HCT116 (cell line): ENCODE results near the gene SLC6A18. TPM values are rescaled to one million over a fixed set of nuclear protein-coding genes. Genes with fewer than 3 reads are reported as not detected.
A peak's percentile ranks its signal among the peaks of the same experiment; 100 is the strongest.

Experiments
- ATAC-seq: fragments of 200-7000 bp; cut with Tn5 transposase; 2 replicates; pipeline ENCODE4 v1.9.1; 2020; ENCODE audit warnings: mild to moderate bottlenecking, moderate library complexity
- BruUV-seq: library from RNA; stranded (reverse); fragments of 400-500 nt; replicated peaks from 2 replicates; lab custom pipeline; 2021; lab: Mats Ljungman, UMichigan
- CTCF ChIA-PET: fragments of 300-600 bp; sonication (Branson Sonifier 250); formaldehyde crosslinking; loops from one replicate; lab custom pipeline; 2021; ENCODE audit warnings: antibody characterized with exemption; lab: Charles Lee
- POLR2A ChIA-PET: fragments of 300-600, 350-600 bp; sonication (Branson Sonifier 250); formaldehyde crosslinking; loops from one replicate; lab custom pipeline; 2021; ENCODE audit warnings: antibody characterized with exemption; lab: Charles Lee
- RAD21 ChIA-PET, 2 experiments: fragments of 300-600 bp; sonication (Branson Sonifier 250); formaldehyde crosslinking; loops; one replicate each; lab custom pipeline; 2023; ENCODE audit warnings: low total read pairs in 2 of 2; ENCODE audit not compliant: uncharacterized antibody in 2 of 2, unreplicated experiment in 2 of 2, low non-redundant PET in 1 of 2; lab: Charles Lee
- DNase-seq: peaks from one replicate; pipeline ENCODE4 v3.0.0-alpha.2; 2010; ENCODE audit warnings: low read depth, low spot score
- H2AFZ ChIP-seq: fragments of 200-600 bp; shearing (Covaris generic), sonication (generic); 2 replicates; pipeline ENCODE4 v1.6.1; 2017; ENCODE audit warnings: low read depth, mixed run types, mixed read lengths, antibody characterized with exemption, low read length; ENCODE audit not compliant: poor library complexity, severe bottlenecking
- H3K27ac ChIP-seq: 2 replicates; pipeline ENCODE4 v1.5.1; 2012; ENCODE audit warnings: low read depth, low read length
- H3K27me3 ChIP-seq: fragments of 200-600 bp; sonication (generic); 2 replicates; pipeline ENCODE4 v1.6.1; 2016; ENCODE audit warnings: mixed run types, low read length, mixed read lengths; ENCODE audit not compliant: insufficient read depth
- H3K36me3 ChIP-seq, 2 experiments: fragments of 200-500 bp in 1 of 2; fragments of 200-600 bp in 1 of 2; sonication (Bioruptor generic) in 1 of 2; sonication (generic) in 1 of 2; 2 replicates each; pipeline versions ENCODE4 v1.5.1 to v1.6.1; 2014 to 2016; ENCODE audit warnings: low read length in 2 of 2, inconsistent platforms in 1 of 2, mixed read lengths in 1 of 2, mixed run types in 1 of 2; ENCODE audit not compliant: insufficient read depth in 2 of 2, control insufficient read depth in 1 of 2
- H3K4me1 ChIP-seq, 2 experiments: fragments of 200-600 bp in 1 of 2; sonication (generic) in 1 of 2; 2 replicates each; pipeline versions ENCODE4 v1.5.1 to v1.6.1; 2012 to 2017; ENCODE audit warnings: low read length in 2 of 2, inconsistent platforms in 1 of 2, mild to moderate bottlenecking in 1 of 2, mixed read lengths in 1 of 2, mixed run types in 1 of 2, moderate library complexity in 1 of 2; ENCODE audit not compliant: insufficient read depth in 2 of 2, control insufficient read depth in 1 of 2
- H3K4me2 ChIP-seq: fragments of 200-600 bp; sonication (generic); 2 replicates; pipeline ENCODE4 v1.6.1; 2017; ENCODE audit warnings: mixed run types, low read length, mixed read lengths
- H3K4me3 ChIP-seq, 2 experiments: fragments of 200-600 bp in 1 of 2; sonication (generic) in 1 of 2; replicated peaks in 1 of 2; 2 replicates each; pipeline ENCODE4 v1.5.1; 2011 to 2016; ENCODE audit warnings: low read length in 2 of 2, control low read depth in 1 of 2, low read depth in 1 of 2, mild to moderate bottlenecking in 1 of 2, mixed read lengths in 1 of 2, mixed run types in 1 of 2
- H3K79me2 ChIP-seq: fragments of 200-600 bp; sonication (generic); 2 replicates; pipeline ENCODE4 v1.6.1; 2017; ENCODE audit warnings: mild to moderate bottlenecking, mixed run types, low read length, moderate library complexity, mixed read lengths; ENCODE audit not compliant: insufficient read depth
- H3K9ac ChIP-seq: fragments of 200-600 bp; sonication (generic); 2 replicates; pipeline ENCODE4 v1.6.1; 2016; ENCODE audit warnings: low read length, mixed read lengths
- H3K9me2 ChIP-seq: fragments of 200-600 bp; sonication (generic), shearing (Covaris generic); 2 replicates; pipeline ENCODE4 v1.6.1; 2017; ENCODE audit warnings: mixed run types, mild to moderate bottlenecking, moderate library complexity; ENCODE audit not compliant: insufficient read depth
- H3K9me3 ChIP-seq, 2 experiments: fragments of 200-500 bp in 1 of 2; fragments of 200-600 bp in 1 of 2; sonication (Bioruptor generic) in 1 of 2; sonication (generic) in 1 of 2; 2 replicates each; pipeline ENCODE4 v1.6.1; 2014 to 2017; ENCODE audit warnings: low read length in 2 of 2, mixed read lengths in 2 of 2, inconsistent platforms in 1 of 2, low read depth in 1 of 2, mild to moderate bottlenecking in 1 of 2, mixed run types in 1 of 2, moderate library complexity in 1 of 2; ENCODE audit not compliant: control insufficient read depth in 1 of 2, insufficient read depth in 1 of 2
- H4K20me1 ChIP-seq: fragments of 200-600 bp; sonication (generic), shearing (Covaris generic); 2 replicates; pipeline ENCODE4 v1.6.1; 2017; ENCODE audit warnings: mixed run types, mild to moderate bottlenecking, moderate library complexity; ENCODE audit not compliant: insufficient read depth
- CBX3 ChIP-seq: IDR thresholded peaks from 2 replicates; pipeline ENCODE4 v1.6.1; 2012; ENCODE audit warnings: low read depth
- CEBPB ChIP-seq: IDR thresholded peaks from 2 replicates; pipeline ENCODE4 v1.6.1; 2012; ENCODE audit warnings: low read depth
- EGR1 ChIP-seq: IDR thresholded peaks from 2 replicates; pipeline ENCODE4 v1.6.1; 2012; ENCODE audit warnings: low read depth
- ELF1 ChIP-seq: IDR thresholded peaks from 2 replicates; pipeline ENCODE4 v1.6.1; 2012; ENCODE audit warnings: low read depth, borderline replicate concordance
- EZH2 ChIP-seq: fragments of 200-600 bp; sonication (generic); IDR thresholded peaks from 2 replicates; pipeline ENCODE4 v1.6.1; 2017; ENCODE audit warnings: antibody characterized with exemption, mixed run types
- EZH2phosphoT487 ChIP-seq: fragments of 200-600 bp; IDR thresholded peaks from 2 replicates; pipeline ENCODE4 v1.6.1; 2018; ENCODE audit warnings: antibody characterized with exemption, borderline replicate concordance
- FOSL1 ChIP-seq: IDR thresholded peaks from 2 replicates; pipeline ENCODE4 v1.6.1; 2012; ENCODE audit warnings: low read depth
- MAX ChIP-seq: IDR thresholded peaks from 2 replicates; pipeline ENCODE4 v1.6.1; 2012
- POLR2A ChIP-seq: IDR thresholded peaks from 2 replicates; pipeline ENCODE4 v1.7.0; 2011; ENCODE audit warnings: borderline replicate concordance; ENCODE audit not compliant: insufficient read depth, insufficient read length; ENCODE audit errors: extremely low read depth
- POLR2AphosphoS5 ChIP-seq: IDR thresholded peaks from 2 replicates; pipeline ENCODE4 v1.6.1; 2011; ENCODE audit warnings: mild to moderate bottlenecking, low read depth, low read length, moderate library complexity
- REST ChIP-seq: IDR thresholded peaks from 2 replicates; pipeline ENCODE4 v1.6.1; 2012; ENCODE audit warnings: low read depth
- SP1 ChIP-seq: IDR thresholded peaks from 2 replicates; pipeline ENCODE4 v1.6.1; 2012; ENCODE audit warnings: low read depth
- YY1 ChIP-seq: IDR thresholded peaks from 2 replicates; pipeline ENCODE4 v1.6.1; 2011; ENCODE audit warnings: low read length, low read depth, moderate library complexity, mild to moderate bottlenecking; ENCODE audit not compliant: insufficient replicate concordance; ENCODE audit errors: extremely low read depth
- ZFX ChIP-seq: fragments of 450-650 bp; IDR thresholded peaks from 2 replicates; pipeline ENCODE4 v1.6.1; 2017
- ZNF274 ChIP-seq: fragments of 200-500 bp; sonication (Bioruptor generic); IDR thresholded peaks from 2 replicates; pipeline ENCODE4 v1.6.1; 2014; ENCODE audit warnings: mild to moderate bottlenecking, low read depth, low read length, inconsistent platforms
- intact Hi-C: fragments of 100-400 bp; cut with micrococcal nuclease; formaldehyde crosslinking; loops from 2 replicates; pipeline ENCODE4 v1.10.0; 2022
- total RNA-seq: library from RNA; stranded (reverse); gene quantifications from one replicate; pipeline ENCODE4 v1.2.1, GENCODE V29; 2021; ENCODE audit not compliant: unreplicated experiment

Gene SLC6A18
- total RNA-seq, 1 experiment from 2014 or later, result not detected

- H3K4me3 ChIP-seq, result no peak overlapping the region
- CTCF ChIA-PET, result no interaction called here
- RAD21 ChIA-PET, result no interaction called here
- no peaks in the 10 kb centered on the region for H3K9me3 ChIP-seq
- no peak for DNase-seq
- H2AFZ ChIP-seq, result no peak overlapping the region
- intact Hi-C loops, result no loop called here
- no peaks in the 10 kb centered on the region for H3K4me1 ChIP-seq
- POLR2A ChIA-PET, result no interaction called here
- no peaks in the 10 kb centered on the region for H3K27me3 ChIP-seq
- TF ChIP-seq ELF1 (no peak), ZFX (no peak), EZH2phosphoT487 (no peak), REST (no peak), EGR1 (no peak), SP1 (no peak), EZH2 (no peak), CBX3 (no peak), FOSL1 (no peak), YY1 (no peak), MAX (no peak), POLR2A (no peak), POLR2AphosphoS5 (no peak), CEBPB (no peak), ZNF274 (no peak)
- H3K79me2 ChIP-seq, result no peaks in the 10 kb centered on the region
- no peak overlapping the region for H3K27ac ChIP-seq
- H3K9ac ChIP-seq, result no peak overlapping the region
- H3K36me3 ChIP-seq, result no peaks in the 10 kb centered on the region
- BruUV-seq, result no TSS peak
- no peaks in the 10 kb centered on the region for H4K20me1 ChIP-seq
- H3K4me2 ChIP-seq, result no peak overlapping the region
- peak; percentile 21; the same call in 1 of the 2 replicates for ATAC-seq
- H3K9me2 ChIP-seq, result no peaks in the 10 kb centered on the region
These were observed 42.4 kb upstream of the SLC6A18 start for GRCh38 chr5:1182633-1183423.
